Measurements from ENCODE around the gene GPR42. TPM values are rescaled to one million over a fixed set of nuclear protein-coding genes. Genes with fewer than 3 reads are reported as not detected.
"Not testable (repeated sequence)": the region's sequence is repeated elsewhere in the genome, so short reads cannot be mapped to it uniquely, and the experiment has no call there.

GPR42 gene
- total RNA-seq, 1 experiment from 2014 or later, result not detected

GRCh38 chr19:35355791-35356460 lies 14.9 kb upstream of the GPR42 start:
- DNase-seq, result no peak
- peaks cover 15% of the 10 kb centered on the region for H3K27me3 ChIP-seq
- H3K4me3 ChIP-seq, result no peak overlapping the region
- no peaks in the 10 kb centered on the region for H3K36me3 ChIP-seq
- no peaks in the 10 kb centered on the region for H3K9me3 ChIP-seq

GRCh38 chr19:35357867-35358573 lies 12.8 kb upstream of the GPR42 start, which contains the start of gene FFAR3:
Gene FFAR3 (plus strand): TSS chr19:35358460. CDS start chr19:35358891, 431 bp downstream.
- no peak within 1 kb of the TSS for H3K4me3 ChIP-seq
- peaks cover 34% of the 10 kb centered on the region for H3K27me3 ChIP-seq
- DNase-seq, result no peak
- H3K36me3 ChIP-seq, result no peaks in the 10 kb centered on the region
- H3K9me3 ChIP-seq, result no peaks in the 10 kb centered on the region

DNA sequence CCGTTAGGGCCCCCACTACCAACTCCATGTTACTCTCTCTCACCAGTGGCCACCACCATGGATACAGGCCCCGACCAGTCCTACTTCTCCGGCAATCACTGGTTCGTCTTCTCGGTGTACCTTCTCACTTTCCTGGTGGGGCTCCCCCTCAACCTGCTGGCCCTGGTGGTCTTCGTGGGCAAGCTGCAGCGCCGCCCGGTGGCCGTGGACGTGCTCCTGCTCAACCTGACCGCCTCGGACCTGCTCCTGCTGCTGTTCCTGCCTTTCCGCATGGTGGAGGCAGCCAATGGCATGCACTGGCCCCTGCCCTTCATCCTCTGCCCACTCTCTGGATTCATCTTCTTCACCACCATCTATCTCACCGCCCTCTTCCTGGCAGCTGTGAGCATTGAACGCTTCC lies 12.0 kb upstream of the GPR42 start:
- DNase-seq, H3K9me3 ChIP-seq, H3K4me3 ChIP-seq, H3K36me3 ChIP-seq: not testable (repeated sequence)
- H3K27me3 ChIP-seq, result peaks cover 30% of the 10 kb centered on the region

GRCh38 chr19:35359395-35359794 lies 11.5 kb upstream of the GPR42 start:
- not testable (repeated sequence) for H3K9me3 ChIP-seq, H3K4me3 ChIP-seq, H3K36me3 ChIP-seq, DNase-seq
- H3K27me3 ChIP-seq, result peaks cover 34% of the 10 kb centered on the region

GRCh38 chr19:35360081-35360480 lies 10.8 kb upstream of the GPR42 start:
- not testable (repeated sequence) for H3K36me3 ChIP-seq, H3K4me3 ChIP-seq, H3K9me3 ChIP-seq, DNase-seq
- H3K27me3 ChIP-seq, result peaks cover 39% of the 10 kb centered on the region

- H3K27me3 ChIP-seq, result peaks cover 46% of the 10 kb centered on the region
- H3K4me3 ChIP-seq, result no peak overlapping the region
- no peak for DNase-seq
- no peaks in the 10 kb centered on the region for H3K36me3 ChIP-seq
- no peaks in the 10 kb centered on the region for H3K9me3 ChIP-seq
Observed at GRCh38 chr19:35360880-35361420, 9.9 kb upstream of the GPR42 start.

GRCh38 chr19:35362261-35363000 lies 8.4 kb upstream of the GPR42 start:
- H3K27me3 ChIP-seq, result peaks cover 53% of the 10 kb centered on the region

GRCh38 chr19:35363001-35363590 lies 7.8 kb upstream of the GPR42 start:
- H3K9me3 ChIP-seq, result no peaks in the 10 kb centered on the region
- H3K4me3 ChIP-seq, result no peak overlapping the region
- no peaks in the 10 kb centered on the region for H3K36me3 ChIP-seq
- no peak for DNase-seq
- peaks cover 47% of the 10 kb centered on the region for H3K27me3 ChIP-seq

More at GRCh38 chr19:35362261-35363000, 8.4 kb upstream of the GPR42 start:
- DNase-seq, result no peak
- Histone ChIP-seq H3K36me3 (no peaks in the 10 kb centered on the region), H3K4me3 (no peak overlapping the region), H3K9me3 (no peaks in the 10 kb centered on the region)

DNA sequence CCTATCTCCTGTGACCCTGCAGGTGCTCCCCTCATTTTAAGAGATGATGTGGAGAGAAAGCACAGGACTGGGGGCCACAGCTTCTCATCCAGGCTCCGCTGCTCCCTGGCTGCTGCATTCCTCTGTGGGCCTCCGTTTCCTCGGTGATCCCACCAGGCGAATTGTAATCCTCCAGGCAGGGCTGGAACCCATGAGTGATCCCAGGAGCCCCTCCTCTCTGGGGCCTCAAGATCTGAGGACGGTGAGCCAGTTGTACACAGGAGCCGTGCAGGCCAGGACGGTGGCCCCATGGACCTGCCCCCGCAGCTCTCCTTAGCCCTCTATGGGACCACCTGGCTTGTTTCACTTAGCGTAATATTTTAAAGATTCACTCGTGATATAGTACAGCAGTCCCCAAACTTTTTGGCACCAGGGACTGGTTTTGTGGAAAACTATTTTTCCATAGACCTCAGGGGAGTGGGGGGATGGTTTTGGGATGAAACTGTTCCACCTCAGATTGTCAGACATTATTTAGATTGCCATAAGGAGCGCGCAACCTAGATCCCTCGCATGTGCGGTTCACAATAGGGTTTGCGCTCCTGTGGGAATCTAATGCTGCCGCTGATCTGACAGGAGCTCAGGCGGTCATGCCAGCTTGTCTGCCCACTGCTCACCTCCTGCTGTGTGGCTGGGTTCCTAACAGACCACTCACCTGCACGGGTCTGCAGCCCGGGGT lies 7.0 kb upstream of the GPR42 start:
- Histone ChIP-seq H3K4me3 (no peak overlapping the region), H3K9me3 (no peaks in the 10 kb centered on the region), H3K27me3 (peaks cover 44% of the 10 kb centered on the region), H3K36me3 (no peaks in the 10 kb centered on the region)
- DNase-seq, result no peak

- Histone ChIP-seq H3K4me3 (no peak overlapping the region), H3K9me3 (no peaks in the 10 kb centered on the region), H3K36me3 (no peaks in the 10 kb centered on the region), H3K27me3 (peaks cover 51% of the 10 kb centered on the region)
- no peak for DNase-seq
Observed at GRCh38 chr19:35365303-35365702, 5.6 kb upstream of the GPR42 start.

DNA sequence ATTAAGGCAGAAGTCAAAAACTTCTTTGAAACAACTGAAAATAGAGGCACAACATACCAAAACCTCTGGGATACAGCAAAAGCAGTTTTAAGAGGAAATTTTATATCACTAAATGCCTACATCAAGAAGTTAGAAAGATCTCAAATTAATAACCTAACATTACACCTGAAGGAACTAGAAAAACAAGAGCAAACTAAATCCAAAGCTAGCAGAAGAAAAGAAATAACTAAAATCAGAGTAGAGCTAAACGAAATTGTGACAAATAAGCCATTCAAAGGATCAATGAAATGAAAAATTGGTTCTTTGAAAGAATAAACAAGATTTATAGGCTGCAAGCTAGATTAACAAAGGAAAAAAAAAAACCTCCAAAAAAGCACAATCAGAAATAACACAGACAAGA lies 2.5 kb upstream of the GPR42 start:
- DNase-seq, result no peak
- H3K27me3 ChIP-seq, result peaks cover 31% of the 10 kb centered on the region
- no peaks in the 10 kb centered on the region for H3K36me3 ChIP-seq
- no peaks in the 10 kb centered on the region for H3K9me3 ChIP-seq
- no peak overlapping the region for H3K4me3 ChIP-seq

DNA sequence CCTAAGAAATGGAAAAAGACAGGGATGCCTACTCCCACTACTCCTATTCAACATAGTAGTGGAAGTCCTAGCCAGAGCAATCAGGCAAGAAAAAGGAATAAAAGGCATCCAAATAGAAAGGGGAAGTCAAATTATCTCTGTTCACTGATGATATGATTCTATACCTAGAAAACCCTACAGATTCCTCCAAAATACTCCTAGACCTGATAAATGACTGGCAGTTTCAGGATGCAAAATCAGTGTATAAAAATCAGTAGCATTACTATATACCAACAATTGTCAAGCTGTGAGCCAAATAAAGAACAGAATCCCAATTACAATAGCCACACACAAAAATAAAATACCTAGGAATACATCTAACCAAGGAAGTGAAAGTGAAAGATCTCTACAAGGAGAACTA lies 1.3 kb upstream of the GPR42 start:
- H3K4me3 ChIP-seq, result no peak overlapping the region
- DNase-seq, result no peak
- no peaks in the 10 kb centered on the region for H3K9me3 ChIP-seq
- H3K27me3 ChIP-seq, result peaks cover 31% of the 10 kb centered on the region
- no peaks in the 10 kb centered on the region for H3K36me3 ChIP-seq

GRCh38 chr19:35373492-35373891 lies 2.6 kb downstream of the GPR42 start:
- H3K9me3 ChIP-seq, result no peaks in the 10 kb centered on the region
- H3K27me3 ChIP-seq, result peaks cover 24% of the 10 kb centered on the region
- DNase-seq, result no peak
- H3K36me3 ChIP-seq, result no peaks in the 10 kb centered on the region
- no peak overlapping the region for H3K4me3 ChIP-seq

GRCh38 chr19:35374031-35374430 lies 3.2 kb downstream of the GPR42 start:
- not testable (repeated sequence) for H3K36me3 ChIP-seq

DNA sequence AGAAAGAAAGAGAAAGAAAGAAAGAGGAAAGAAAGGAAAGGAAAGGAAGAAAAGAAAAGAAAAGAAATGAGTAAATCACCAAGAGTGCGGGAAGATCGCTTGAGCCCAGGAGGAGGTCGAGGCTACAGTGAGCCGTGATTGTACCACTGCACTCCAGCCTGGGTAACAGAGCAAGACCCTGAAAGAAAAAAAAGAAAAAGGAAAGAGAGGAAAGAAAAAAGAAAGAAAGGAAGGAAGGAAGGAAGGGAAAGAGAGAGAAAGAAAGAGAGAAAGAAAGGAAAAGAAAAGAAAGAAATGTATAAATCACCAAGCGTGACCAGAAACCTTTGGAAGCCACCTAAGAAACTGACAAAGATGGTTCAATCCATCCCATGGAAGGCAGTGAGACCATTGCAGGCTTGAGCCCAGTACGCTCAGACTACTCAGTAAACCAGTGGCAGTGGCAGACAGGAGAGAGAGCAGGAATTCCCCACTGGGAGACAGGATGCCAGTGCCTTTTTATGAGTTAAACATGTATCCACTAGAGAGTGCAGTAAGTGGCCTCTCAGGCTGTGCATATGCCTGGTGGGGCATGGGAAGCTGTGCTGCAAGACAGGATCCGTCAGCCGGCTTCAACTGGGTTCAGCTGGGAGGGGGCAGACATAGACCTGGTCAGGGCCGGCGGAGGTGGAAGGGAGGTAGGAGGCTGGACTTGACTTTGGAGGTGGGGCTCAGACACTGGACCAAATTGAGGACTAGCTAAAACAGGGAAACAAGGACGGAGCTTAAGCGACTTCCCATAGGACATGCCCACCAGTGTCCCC lies 4.8 kb downstream of the GPR42 start:
- Histone ChIP-seq H3K36me3 (no peaks in the 10 kb centered on the region), H3K27me3 (peaks cover 18% of the 10 kb centered on the region)
- DNase-seq, result no peak

More at GRCh38 chr19:35374031-35374430, 3.2 kb downstream of the GPR42 start:
- peaks cover 24% of the 10 kb centered on the region for H3K27me3 ChIP-seq
- not testable (repeated sequence) for H3K4me3 ChIP-seq, H3K9me3 ChIP-seq, DNase-seq

More for the DNA sequence above, 4.8 kb downstream of the GPR42 start:
- no peaks in the 10 kb centered on the region for H3K9me3 ChIP-seq
- no peak overlapping the region for H3K4me3 ChIP-seq
